HG02759 (cell line): ENCODE measurements around the gene PXDN.
"Not testable (repeated sequence)": the region's sequence is repeated elsewhere in the genome, so short reads cannot be mapped to it uniquely, and the experiment has no call there.

ENCODE experiments used
- ATAC-seq: cut with Tn5 transposase; IDR thresholded peaks from one replicate; pipeline ENCODE4 v1.9.1; 2021; ENCODE audit warnings: mild to moderate bottlenecking, moderate library complexity; ENCODE audit not compliant: unreplicated experiment

PXDN gene

DNA sequence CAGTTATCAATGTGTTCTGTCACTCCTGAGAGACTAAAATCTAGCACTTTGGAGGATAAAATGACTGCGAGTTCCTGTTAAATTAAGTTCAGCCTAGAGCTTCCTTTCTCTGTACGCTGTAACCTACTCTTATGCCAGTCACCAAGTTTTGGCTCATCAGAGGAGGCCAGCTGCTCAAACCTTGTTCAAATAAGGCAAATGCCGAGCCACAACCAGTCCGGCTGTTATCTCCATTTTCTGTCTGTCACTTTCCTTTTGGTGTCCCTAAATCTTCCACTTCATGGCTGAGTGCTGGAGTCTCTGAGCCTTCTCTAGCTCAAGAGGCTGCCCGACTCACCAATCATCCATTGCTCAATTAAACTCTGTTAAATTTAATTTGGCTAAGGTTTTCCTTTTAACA, 33.5 kb upstream of the PXDN start:
- no peak for ATAC-seq

DNA sequence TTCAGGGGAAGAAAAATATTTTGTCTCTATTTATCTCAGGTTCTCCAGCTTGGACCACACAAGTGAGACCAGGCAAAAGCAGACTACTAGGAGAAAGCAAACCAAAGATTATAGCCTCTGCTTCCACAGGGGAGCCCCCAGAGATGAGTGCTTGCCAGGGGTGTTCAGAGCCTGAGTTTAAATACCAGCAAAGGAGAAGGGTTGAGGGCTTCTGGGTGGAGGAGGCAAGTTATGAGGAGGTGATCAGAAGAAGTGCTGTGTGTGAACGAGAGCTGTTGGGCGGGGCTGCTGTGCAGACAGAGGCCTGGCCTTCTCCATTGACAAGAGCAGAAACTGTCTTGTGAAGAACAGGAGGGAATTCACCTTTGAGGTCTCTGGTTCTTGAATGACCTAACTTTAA, 32.8 kb upstream of the PXDN start:
- no peak for ATAC-seq

GRCh38 chr2:1775511-1776035, 31.3 kb upstream of the PXDN start:
- ATAC-seq = no peak

DNA sequence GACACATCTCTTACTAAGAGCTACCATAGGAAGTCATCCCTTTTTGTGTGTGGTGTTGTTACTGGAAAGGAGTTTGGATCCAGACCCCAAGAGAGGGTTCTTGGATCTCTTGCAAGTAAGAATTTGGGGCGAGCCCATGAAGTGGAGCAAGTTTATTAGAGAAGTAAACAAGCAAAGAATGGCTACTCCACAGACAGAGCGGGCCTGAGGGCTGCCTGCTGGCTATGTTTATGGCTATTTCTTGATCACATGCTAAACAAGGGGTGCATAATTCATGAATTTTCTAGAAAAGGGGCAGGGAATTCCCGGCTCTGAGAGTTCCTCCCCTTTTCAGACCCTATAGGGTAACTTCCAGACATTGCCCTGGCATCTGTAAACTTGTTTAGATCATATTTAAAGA, 30.6 kb upstream of the PXDN start:
- no peak for ATAC-seq

DNA sequence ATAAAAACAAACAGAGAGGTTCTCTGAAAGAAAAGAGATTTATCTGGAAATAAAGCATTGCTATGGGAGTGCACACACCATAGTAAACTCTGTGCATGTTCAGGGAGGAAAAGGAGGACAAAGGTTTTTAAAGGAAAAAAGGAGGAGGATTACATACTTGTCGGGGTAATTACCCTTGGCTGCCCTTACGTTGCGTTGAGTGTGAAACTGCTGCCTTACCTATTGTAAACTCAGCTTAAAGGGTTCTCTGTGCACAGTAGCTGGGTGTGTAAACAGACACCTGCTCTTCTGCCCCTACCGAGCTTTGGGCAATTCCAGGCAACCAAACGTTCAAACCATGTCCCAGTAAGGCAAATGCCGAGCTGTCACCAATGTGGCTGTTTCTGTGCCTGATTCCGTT, 29.6 kb upstream of the PXDN start:
- no peak for ATAC-seq

DNA sequence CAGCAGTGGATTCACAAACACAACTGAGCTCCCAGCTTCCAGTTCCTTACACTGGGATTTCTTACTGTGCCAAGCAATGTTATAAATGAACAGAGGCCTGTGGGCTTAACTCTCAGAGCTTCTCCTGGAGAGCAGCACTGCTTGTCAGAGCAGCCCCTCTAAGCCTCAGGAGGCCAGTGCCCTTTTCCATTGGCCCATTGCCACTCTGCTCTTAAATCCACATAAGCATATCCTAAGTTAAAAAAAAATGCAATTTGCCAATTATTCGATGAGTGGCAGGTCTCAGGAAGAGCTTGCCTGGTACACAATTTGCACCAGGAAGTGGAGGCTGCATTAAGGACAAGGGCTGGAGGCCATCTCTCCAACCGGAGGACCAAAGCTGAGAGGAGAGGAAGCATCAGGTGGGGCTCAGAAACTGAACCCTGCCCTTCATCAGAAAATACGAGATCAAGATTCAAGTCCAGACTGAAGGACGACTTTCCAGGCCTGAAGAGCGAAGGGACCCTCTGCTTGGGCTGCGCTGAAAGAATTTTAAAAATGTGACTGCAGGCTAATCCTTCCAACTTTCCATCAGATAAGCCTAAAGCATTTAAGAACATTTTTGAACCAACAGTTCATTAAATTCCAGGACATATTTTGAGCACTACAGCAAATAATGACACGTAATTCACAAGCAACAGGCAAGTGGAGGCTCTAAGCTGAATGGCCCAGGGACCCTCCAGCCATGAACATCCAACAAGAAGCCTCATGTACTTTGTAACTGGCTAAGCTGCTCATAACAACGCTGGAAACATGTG, 28.4 kb upstream of the PXDN start:
- no peak for ATAC-seq

DNA sequence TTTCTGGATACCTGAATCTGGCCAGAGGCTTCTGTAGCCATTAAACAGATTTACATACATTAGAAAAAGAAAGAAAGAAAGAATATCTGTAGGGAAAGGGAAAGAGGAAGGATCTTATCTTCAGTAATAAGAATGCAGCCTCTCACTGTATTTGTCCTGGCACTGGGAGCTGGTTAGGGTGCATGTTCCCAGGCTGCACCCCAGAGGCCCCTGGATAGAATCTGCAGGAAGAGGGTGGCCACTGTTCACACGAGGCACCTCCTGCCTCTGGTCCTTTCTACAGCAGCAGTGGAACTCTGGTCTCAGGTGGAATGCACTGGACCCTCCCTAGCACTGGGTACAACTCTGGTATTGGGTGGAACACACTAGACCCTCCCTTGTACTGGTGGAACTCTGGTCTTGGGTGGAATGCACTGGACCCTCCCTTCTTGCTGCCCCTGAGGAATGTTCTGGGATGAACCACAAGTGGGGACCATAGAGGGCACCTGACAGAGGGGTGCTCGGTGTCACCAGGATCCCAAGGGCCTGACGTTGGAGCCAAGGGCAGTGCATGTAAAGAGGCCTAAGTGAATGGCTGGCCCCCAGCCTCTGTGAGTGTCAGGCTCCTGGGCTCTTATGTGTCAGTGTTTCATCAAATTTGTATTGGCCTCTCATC, 27.4 kb upstream of the PXDN start:
- ATAC-seq = no peak

GRCh38 chr2:1770566-1771380, 26.5 kb upstream of the PXDN start:
- ATAC-seq = no peak

- peak; percentile 71 for ATAC-seq
These were observed 25.5 kb upstream of the PXDN start for GRCh38 chr2:1769703-1770422.

DNA sequence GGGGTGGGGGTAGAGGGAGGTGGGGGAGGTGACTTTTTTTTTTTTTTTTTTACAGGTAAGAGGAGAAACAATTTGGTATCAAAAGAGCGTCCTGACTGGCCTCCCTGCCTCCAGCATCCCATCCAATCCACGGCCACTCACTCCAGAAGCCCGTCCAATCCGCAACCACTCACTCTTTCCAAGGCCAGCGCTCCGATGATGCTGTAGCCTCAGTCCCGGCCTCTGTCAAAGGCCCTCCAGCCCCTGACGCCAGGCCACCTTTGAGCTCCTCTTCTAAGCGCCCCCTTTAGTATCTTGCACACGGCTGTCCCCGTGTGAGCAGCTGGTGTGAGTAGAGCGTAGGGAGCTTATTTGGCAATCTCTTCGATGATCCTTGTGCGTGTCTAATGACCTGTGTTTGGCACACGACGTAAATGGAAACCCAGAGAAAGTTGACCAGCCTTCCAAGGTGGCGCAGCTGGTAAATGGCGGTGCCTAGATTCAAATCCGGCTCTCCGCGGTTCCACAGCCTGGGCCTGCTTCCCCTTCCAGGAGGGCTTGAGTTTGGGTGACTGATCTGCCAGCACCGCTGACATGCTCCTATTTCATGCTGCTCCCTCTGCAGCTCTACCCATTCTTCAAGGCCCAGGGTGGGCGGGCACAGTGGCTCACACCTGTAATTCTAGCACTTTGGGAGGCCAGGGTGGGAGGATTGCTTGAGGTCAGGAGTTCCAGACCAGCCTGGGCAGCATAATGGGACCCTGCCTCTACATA, 23.8 kb upstream of the PXDN start:
- ATAC-seq = no peak

DNA sequence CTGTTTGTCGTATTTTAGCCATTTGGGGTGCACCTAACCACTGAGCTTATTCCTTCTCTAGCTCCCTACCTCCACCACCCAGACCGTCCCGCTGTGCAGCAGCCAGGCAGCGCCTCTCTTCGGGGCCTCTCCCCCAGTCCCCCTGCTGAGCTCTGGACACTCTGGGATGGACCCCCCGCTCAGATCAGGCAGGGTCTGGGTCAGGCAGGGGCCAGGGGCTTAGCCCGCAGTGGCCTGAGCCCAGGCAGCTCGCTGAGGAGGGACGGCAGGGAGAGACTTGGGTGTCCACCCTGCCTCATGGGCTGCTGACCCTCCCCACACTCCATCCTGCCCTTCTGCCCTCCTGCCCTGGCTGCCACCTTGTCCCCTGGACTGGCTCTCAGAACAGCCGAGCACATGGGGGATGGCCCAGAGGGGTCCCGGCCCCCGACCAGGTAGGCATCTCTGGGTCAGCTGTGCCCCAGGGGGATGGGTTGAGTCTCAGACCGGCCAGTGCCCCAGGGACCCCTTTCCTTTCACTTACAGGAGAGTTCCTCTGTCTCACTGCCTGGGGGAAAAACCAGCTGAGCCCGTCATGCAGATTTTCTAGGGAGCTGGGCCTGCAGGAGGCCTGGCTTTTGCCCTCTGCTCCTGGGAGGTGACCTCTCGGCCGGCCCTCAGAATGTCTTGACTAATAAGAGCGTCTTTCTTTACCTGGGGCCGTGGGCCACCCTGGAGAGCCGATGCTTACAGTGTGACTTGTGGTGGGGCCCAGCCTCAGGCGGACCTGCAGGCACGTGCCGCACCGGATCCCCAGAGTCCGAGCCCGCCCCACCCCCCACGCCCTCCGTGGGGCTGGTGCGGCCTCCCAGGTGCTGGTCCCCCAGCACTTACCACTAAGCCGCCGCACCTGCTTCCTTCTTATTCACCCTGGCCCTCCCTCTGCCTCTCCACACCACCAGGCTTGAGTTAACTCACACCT, 22.8 kb upstream of the PXDN start:
- no peak for ATAC-seq

- no peak for ATAC-seq
These were observed 22.1 kb upstream of the PXDN start for GRCh38 chr2:1766425-1766824.

DNA sequence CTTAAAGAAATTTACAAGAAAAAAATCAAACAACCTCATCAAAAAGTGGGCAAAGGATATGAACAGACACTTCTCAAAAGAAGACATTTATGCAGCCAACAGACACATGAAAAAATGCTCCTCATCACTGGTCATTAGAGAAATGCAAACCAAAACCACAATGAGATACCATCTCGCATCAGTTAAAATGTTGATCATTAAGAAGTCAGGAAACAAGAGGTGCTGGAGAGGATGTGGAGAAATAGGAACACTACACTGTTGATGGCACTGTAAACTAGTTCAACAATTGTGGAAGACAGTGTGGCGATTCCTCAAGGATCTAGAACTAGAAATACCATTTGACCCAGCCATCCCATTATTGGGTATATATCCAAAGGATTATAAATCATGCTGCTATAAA, 20.9 kb upstream of the PXDN start:
- ATAC-seq = not testable (repeated sequence)

- ATAC-seq = no peak
These were observed 15.3 kb upstream of the PXDN start for GRCh38 chr2:1759611-1759930.

GRCh38 chr2:1758774-1759610, 14.7 kb upstream of the PXDN start:
- ATAC-seq = no peak

GRCh38 chr2:1758171-1758570, 13.9 kb upstream of the PXDN start:
- ATAC-seq = no peak

DNA sequence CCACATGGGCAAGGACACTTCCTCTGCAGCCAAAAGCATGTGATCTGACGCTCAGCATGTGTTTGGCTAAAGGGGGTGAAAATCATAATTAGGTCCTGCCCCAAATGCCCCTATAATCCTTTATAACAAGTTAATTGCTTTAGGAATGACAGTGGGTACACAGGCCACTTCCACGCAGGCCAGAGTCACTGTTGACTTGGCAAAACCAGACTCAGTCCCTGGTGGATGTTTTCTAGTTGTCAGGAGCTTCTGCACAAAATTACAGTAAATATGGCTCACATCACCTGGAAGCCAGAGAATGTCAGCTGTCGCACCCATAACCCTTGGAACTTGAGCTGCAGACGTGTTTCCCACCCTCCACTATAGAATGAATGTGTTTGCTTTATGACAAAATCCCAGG, 13.3 kb upstream of the PXDN start:
- ATAC-seq = no peak

- ATAC-seq = not testable (repeated sequence)
These were observed 12.8 kb upstream of the PXDN start for GRCh38 chr2:1757146-1757545.
